Panc1 (cell line): ENCODE results near the gene B3GALNT2.

ENCODE experiments used
- CTCF ChIP-seq: fragments of 450-650 bp; IDR thresholded peaks from 2 replicates; pipeline ENCODE4 v1.5.1; 2017; ENCODE audit warnings: mild to moderate bottlenecking
- POLR2AphosphoS5 ChIP-seq: IDR thresholded peaks from 2 replicates; pipeline ENCODE4 v1.6.1; 2012; ENCODE audit warnings: mild to moderate bottlenecking, low read depth, low read length, moderate library complexity

DNA sequence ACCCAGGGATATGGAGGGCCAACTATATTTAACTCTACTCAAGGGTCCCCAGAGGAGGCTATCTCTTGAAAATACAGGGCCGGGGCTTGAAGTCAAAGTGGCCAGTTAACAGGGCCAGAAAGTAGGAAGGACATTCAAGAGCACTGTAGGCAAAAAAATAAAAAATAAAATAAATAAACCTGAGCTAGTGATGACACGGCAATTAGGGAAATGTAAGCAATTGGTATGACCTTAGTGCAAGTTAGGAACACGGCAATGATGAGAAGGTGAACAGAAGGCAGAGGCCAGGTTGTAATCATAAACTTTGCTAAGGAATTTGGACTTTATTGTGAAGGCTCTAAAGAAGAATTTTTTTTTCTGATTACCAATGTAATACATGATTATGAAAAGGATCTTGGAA is 3.4 kb upstream of the B3GALNT2 start:
- no peak for TF ChIP-seq CTCF
- no peak for TF ChIP-seq POLR2AphosphoS5
